Measurements from ENCODE around the gene RCC2.
"Not testable (repeated sequence)": the region's sequence is repeated elsewhere in the genome, so short reads cannot be mapped to it uniquely, and the experiment has no call there.

The RCC2 gene

DNA sequence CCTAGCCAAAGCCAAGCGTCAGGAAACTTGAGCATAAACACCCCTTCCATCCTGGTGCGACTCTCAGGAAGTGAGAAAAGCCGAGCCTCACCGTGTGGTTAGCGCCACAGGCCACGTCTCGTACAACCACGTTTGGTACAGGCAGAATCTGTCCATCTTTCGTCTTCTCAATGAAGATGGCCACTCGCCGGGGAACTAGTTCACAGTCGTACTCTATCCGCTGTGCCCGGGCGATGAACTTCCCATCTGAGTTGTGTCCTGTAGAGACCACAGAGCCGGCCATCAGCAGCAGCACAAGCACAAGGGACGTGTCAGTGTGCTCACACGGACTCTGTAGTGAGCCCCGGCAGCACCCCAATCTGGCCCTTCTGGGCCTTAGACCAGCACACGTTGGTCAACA lies 23.1 kb downstream of the RCC2 start:
- no peak for DNase-seq

DNA sequence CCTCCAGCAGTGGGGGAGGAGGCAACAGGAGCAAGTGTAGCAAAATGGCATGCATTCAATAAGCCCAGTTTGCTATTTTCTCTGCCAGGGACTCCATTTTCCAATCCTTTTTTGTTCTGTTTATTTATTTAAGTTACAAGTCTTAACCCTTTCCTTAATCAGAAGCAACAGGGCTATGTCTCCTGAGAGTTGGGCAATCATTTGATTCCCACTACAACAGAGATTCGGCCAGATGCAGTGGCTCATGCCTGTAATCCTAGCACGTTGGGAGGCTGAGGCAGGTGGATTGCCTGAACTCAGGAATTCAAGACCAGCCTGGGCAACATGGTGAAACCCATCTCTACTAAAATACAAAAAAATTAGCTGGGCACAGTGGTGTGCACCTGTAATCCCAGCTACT lies 25.5 kb downstream of the RCC2 start:
- DNase-seq = no peak

- no peak for DNase-seq
These were observed 27.2 kb downstream of the RCC2 start for GRCh38 chr1:17412093-17412870.

- no peak for DNase-seq
These were observed 30.1 kb downstream of the RCC2 start for GRCh38 chr1:17409391-17409811.

- DNase-seq = not testable (repeated sequence)
These were observed 31.5 kb downstream of the RCC2 start for GRCh38 chr1:17407786-17408514.

GRCh38 chr1:17406760-17407475 lies 32.6 kb downstream of the RCC2 start:
- DNase-seq = not testable (repeated sequence)

GRCh38 chr1:17405898-17406759 lies 33.3 kb downstream of the RCC2 start:
- DNase-seq = peak; percentile 43

DNA sequence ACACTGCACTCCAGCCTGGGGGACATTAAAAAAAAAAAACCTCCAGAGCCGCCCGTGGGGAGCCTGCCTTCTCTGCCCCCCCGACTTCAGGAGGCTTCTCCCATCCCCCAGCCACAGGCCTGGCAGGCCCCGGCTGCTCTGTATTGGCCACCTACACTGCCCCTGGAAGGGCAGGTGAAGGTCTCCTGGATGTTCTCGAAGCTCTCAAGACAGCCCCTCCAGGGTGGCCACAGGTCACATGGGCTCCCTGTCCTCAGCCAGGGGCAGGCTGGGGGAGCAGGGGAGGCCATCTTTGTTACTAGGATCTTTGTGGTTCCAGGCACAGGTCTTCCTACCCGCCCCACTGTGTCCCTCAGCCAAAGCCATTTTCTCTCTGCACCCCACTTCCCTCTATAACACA lies 34.7 kb downstream of the RCC2 start:
- DNase-seq = no peak

GRCh38 chr1:17404034-17404684 lies 35.3 kb downstream of the RCC2 start:
- no peak for DNase-seq

GRCh38 chr1:17403081-17403480 lies 36.4 kb downstream of the RCC2 start:
- DNase-seq = no peak

- DNase-seq = no peak
These were observed 37.6 kb downstream of the RCC2 start for GRCh38 chr1:17401841-17402240.

- DNase-seq = no peak
These were observed 38.6 kb downstream of the RCC2 start for GRCh38 chr1:17400725-17401341.

DNA sequence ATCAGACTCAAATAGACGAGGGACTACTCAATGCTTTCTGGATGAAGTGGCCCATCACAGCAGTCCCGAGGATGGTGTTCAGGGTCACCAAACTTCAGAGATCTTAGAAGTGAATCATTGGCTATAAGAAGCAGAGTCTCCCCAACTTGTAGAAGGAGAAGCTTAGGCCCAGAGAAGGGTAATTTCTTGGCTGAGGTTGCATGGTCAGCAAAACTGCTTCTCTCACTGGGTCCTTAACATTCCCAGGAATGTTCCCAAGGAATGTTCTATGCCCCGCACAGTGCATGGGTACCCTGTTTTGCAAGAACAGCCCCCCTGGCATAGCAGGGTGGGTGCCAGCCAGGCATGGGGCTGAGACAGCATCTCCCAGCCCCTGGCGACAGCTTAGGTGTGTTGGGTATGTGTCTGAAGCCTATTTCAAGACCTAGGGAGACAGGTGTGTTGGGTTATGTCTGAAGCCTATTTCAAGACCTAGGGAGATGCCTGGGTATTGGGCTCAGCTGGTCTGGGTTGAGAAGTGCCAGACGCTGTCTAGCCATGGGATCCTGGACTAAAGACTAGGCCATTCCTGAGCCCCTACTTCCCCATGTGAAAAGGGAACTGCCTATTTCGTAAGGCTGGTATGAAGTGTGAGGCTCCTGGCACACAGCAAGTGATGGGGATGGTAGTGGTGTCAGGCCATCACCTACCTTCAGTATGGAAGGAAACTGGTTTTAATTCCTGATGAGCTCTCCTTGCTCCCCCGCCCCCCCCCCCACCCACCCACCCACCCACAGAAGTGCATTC lies 41.4 kb downstream of the RCC2 start:
- DNase-seq = no peak

DNA sequence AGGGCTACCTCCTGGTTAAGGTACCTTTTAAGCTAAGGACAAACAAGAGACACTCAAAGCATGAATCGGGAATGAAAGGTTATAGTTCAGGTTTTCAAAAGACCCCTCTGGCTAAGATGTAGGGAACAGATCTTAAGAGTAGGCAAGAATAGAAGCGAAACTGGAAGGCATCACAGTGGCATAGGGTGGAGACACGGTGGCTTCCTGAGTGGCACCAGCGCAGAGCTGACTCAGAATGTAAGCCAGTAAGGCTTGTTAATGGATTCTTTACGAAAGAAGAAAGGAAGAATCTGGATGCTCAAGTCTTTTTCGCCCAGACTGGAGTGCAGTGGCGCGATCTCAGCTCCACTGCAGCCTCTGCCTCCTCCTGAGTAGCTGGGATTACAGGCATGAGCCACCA lies 46.2 kb downstream of the RCC2 start:
- DNase-seq = no peak

- no peak for DNase-seq
These were observed 47.2 kb downstream of the RCC2 start for GRCh38 chr1:17392199-17392740.

DNA sequence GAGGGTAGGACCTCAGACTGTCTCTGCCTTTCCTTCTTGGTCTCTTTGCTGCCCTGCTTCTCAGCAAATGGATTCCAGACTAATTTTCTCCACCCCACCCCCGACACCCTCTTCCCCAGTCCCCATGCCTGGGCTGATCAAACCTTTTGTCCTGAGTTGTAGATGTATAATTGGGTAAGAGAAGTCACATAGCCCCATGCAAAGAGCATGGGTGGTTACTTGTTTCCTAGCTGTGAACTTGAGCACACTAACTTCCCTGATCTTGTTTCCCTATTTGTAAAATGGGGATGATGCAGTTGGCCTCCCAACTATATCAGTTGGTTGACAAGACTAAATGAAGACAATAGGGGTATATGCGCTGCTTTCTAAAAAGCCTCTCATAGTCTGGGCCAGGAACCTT lies 58.3 kb downstream of the RCC2 start:
- DNase-seq = no peak

GRCh38 chr1:17377325-17377953 lies 62.0 kb downstream of the RCC2 start:
- DNase-seq = no peak

GRCh38 chr1:17375651-17376050 lies 63.8 kb downstream of the RCC2 start:
- no peak for DNase-seq

- DNase-seq = no peak
These were observed 66.5 kb downstream of the RCC2 start for GRCh38 chr1:17372955-17373354.

DNA sequence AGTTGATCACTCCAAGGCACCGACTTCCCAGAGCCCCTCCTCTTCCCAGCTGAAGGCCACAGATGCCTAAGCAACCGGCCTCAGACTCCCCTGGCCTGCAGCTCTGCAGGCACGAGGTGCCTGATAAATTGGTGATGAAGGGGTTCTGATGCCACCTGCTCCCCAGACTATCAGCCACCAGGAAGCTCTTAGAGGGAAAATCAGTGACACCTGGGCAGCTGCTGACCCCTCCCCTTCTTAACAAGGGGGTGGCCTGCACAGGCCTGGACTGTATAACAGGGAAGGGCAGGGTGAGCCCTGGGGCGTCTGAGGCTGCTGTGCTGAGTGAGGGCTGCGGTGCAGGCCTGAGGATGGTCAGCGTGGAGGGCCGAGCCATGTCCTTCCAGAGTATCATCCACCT lies 67.6 kb downstream of the RCC2 start, which contains the start of gene PADI6:
Gene PADI6, plus strand, starts transcription at position 301 of the 400 bp plus-strand sequence. Its CDS starts 50 bp downstream, at position 351.
- no peak for DNase-seq

Data from fibroblast of upper back skin (primary cell).